Stomach (tissue), 9 donors: Measurements from ENCODE around the gene PIP4K2C. TPM values are rescaled to one million over a fixed set of nuclear protein-coding genes. Genes with fewer than 3 reads are reported as not detected.

Experiments
- DNase-seq, 2 donors: peaks; one replicate each; pipeline versions ENCODE4 v3.0.0 to v3.0.0-alpha.2; 2013 to 2019
- H3K27ac ChIP-seq, 5 donors: fragments of 200-600 bp in 4 of 5; sonication (generic) in 4 of 5; one replicate each; pipeline ENCODE4 v1.5.1; 2013 to 2019; ENCODE audit warnings: mild to moderate bottlenecking in 1 of 5, moderate library complexity in 1 of 5
- H3K27me3 ChIP-seq, 3 donors: fragments of 200-600 bp; sonication (generic); one replicate each; pipeline ENCODE4 v1.5.1; 2017 to 2019; ENCODE audit warnings: mixed run types in 1 of 3
- H3K36me3 ChIP-seq, 4 donors: fragments of 200-600 bp; sonication (generic); 1 replicate in 3 of 4; 2 replicates in 1 of 4; pipeline ENCODE4 v1.5.1; 2016 to 2019
- H3K4me1 ChIP-seq, 4 donors: fragments of 200-600 bp; sonication (generic); one replicate each; pipeline ENCODE4 v1.5.1; 2016 to 2019
- H3K4me3 ChIP-seq, 4 donors: fragments of 200-600 bp; sonication (generic) in 3 of 4; one replicate each; pipeline ENCODE4 v1.5.1; 2016 to 2019; ENCODE audit warnings: mild to moderate bottlenecking in 1 of 4
- H3K9me3 ChIP-seq, 4 donors: fragments of 200-600 bp; sonication (generic); one replicate each; pipeline ENCODE4 v1.5.1; 2016 to 2019
- CTCF ChIP-seq, 7 experiments: fragments of 450-650 bp in 4 of 7; fragments of 200-600 bp in 3 of 7; sonication (generic) in 3 of 7; IDR thresholded peaks; one replicate each; pipeline ENCODE4 v1.5.1; 2016 to 2019; ENCODE audit warnings: antibody characterized with exemption in 7 of 7, control low read depth in 2 of 7, mild to moderate bottlenecking in 1 of 7
- EP300 ChIP-seq: sonication (generic); formaldehyde crosslinking; IDR thresholded peaks from one replicate; pipeline ENCODE4 v1.6.1; 2017; ENCODE audit warnings: antibody characterized with exemption
- POLR2A ChIP-seq, 4 donors: fragments of 450-650 bp; IDR thresholded peaks; one replicate each; pipeline ENCODE4 v1.6.1; 2016; ENCODE audit warnings: antibody characterized with exemption in 4 of 4, control low read depth in 2 of 4, mild to moderate bottlenecking in 1 of 4, moderate library complexity in 1 of 4
- POLR2AphosphoS5 ChIP-seq, 3 donors: sonication (generic); formaldehyde crosslinking; IDR thresholded peaks; one replicate each; pipeline ENCODE4 v1.6.1; 2016; ENCODE audit warnings: antibody characterized with exemption in 3 of 3
- WGBS, 5 donors: extraction: QIAGEN DNeasy Blood & Tissue Kit in 3 of 5; methylation state at CpG; one replicate each; pipeline versions ENCODE4 v1.1.5 to v1.1.7; 2013 to 2018; 5-methylcytosine and 5-hydroxymethylcytosine counted together
- intact Hi-C: fragments of 100-400 bp; cut with DNase I; formaldehyde crosslinking; loops from one replicate; pipeline ENCODE4 v1.15.1; 2023; ENCODE audit warnings: low total_unique reads
- polyA plus RNA-seq, 3 donors: library from polyadenylated mRNA; stranded (reverse); fragments of 200-250 nt; gene quantifications; one replicate each; pipeline ENCODE4 v1.2.3, GENCODE V29; 2013
- total RNA-seq, 5 donors: library from RNA; depleted of rRNA; stranded (reverse); fragments of >200 nt; gene quantifications; one replicate each; pipeline versions ENCODE4 v1.1.0 to v1.2.3, GENCODE V29; 2014 to 2016
- donor health status: healthy with polysubstance abuse.
- donor health status: Bipolar disorder and iron deficiency.
- donor health status: healthy.

The PIP4K2C gene
- total and polyA plus RNA-seq, 8 donors, result 14.1 to 116 (median 35.5) TPM

DNA sequence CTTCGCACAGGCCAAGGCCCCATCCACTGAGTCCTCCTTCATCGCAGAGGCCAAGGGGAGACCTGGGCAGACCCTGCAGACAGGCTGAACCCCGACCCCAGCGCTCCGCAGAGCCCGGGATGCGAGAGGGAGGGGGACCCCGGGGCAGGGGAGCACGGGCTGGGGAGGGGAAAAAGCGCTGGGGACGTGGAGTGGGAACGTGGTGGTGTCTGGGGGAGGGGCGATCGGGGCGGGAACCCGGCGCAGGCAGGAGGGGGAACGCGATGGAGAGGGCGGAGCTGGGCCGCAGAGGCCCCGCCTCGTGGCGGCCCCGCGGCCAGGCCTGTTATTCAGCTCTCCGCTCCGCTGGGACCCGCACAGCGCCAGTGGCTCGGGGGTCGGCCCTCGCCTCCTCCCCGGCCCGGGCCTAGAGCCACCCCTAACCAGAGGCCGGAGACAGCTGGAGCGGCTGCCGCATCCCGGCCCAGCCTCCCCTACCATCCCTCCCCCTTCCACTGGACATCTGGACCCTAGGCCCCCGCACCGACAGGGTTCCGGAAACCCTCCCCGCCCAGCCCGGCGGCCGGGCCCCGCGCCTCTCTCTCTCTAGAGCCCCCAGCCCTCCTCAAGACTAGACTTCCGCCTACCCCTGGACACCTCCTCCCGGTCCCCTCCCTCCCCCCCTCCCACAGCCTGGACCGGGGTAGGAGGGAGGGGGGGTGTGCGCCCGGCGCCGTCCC is 20.3 kb downstream of the PIP4K2C start, which contains the start of gene ARHGEF25:
TSS of gene ARHGEF25 (plus strand) at position 328 of the 719 bp plus-strand sequence. CDS start 460 bp downstream, outside the sequence.
- peak within 1 kb of the TSS; percentile 54 to 71 (median 64) for H3K4me3 ChIP-seq
- peak; percentile 53 to 93 for DNase-seq
- peaks cover 0 to 65% (median 28%) of the 10 kb centered on the region in 3 donors for H3K27me3 ChIP-seq
- peak within 1 kb of the TSS; percentile 53 to 91 (median 82) for H3K27ac ChIP-seq
- no peak for TF ChIP-seq EP300
- TF ChIP-seq POLR2A (IDR thresholded peaks at IDR 0.05), result no peak
- TF ChIP-seq CTCF (IDR thresholded peaks at IDR 0.05), result no peak
- peak in 1 of 3 donors; percentile 32 for TF ChIP-seq POLR2AphosphoS5 (IDR thresholded peaks at IDR 0.05)
- intact Hi-C loops, result no loop called here
- no peaks in the 10 kb centered on the region for H3K9me3 ChIP-seq
- WGBS, 5 donors, result 1 to 4% (median 1%) methylated on average over 21 to 54 of the region's 55 CpGs
- peaks cover 3 to 62% (median 45%) of the 10 kb centered on the region in 4 donors for H3K36me3 ChIP-seq
- H3K4me1 ChIP-seq, result peaks cover 22 to 65% (median 40%) of the 10 kb centered on the region in 4 donors

GRCh38 chr12:57611827-57612710 is 21.1 kb downstream of the PIP4K2C start:
- no peak for TF ChIP-seq EP300
- TF ChIP-seq POLR2AphosphoS5 (IDR thresholded peaks at IDR 0.05), result no peak
- TF ChIP-seq POLR2A (IDR thresholded peaks at IDR 0.05), result no peak
- TF ChIP-seq CTCF (IDR thresholded peaks at IDR 0.05), result no peak
- intact Hi-C loops, result no loop called here
- H3K4me3 ChIP-seq, result peak overlapping the region; percentile 54 to 71 (median 64)
- H3K27ac ChIP-seq, result peak overlapping the region in 4 of 5 donors; percentile 81 to 91 (median 84)
- 17 to 26% (median 18%) methylated on average over 11 to 23 of the region's 23 CpGs for WGBS, 5 donors
- H3K27me3 ChIP-seq, result peaks cover 0 to 71% (median 28%) of the 10 kb centered on the region in 3 donors
- peaks cover 22 to 63% (median 40%) of the 10 kb centered on the region in 4 donors for H3K4me1 ChIP-seq
- H3K9me3 ChIP-seq, result no peaks in the 10 kb centered on the region
- peak in 1 of 2 donors; percentile 21 for DNase-seq
- H3K36me3 ChIP-seq, result peaks cover 5 to 57% (median 42%) of the 10 kb centered on the region in 4 donors

- Histone ChIP-seq H3K27me3 (peaks cover 0 to 79% (median 28%) of the 10 kb centered on the region in 3 donors), H3K36me3 (peaks cover 5 to 57% (median 34%) of the 10 kb centered on the region in 4 donors), H3K9me3 (no peaks in the 10 kb centered on the region), H3K4me1 (peaks cover 22 to 63% (median 40%) of the 10 kb centered on the region in 4 donors), H3K4me3 (peak overlapping the region in 1 of 4 donors; percentile 54), H3K27ac (peak overlapping the region in 1 of 5 donors; percentile 91)
- TF ChIP-seq EP300 (no peak), POLR2A (IDR thresholded peaks at IDR 0.05) (no peak), CTCF (IDR thresholded peaks at IDR 0.05) (no peak), POLR2AphosphoS5 (IDR thresholded peaks at IDR 0.05) (no peak)
- DNase-seq, result peak in 1 of 2 donors; percentile 1
- intact Hi-C loops, result no loop called here
- 74 to 85% (median 82%) methylated on average over 10 of the region's 10 CpGs for WGBS, 5 donors
These were observed 21.9 kb downstream of the PIP4K2C start for GRCh38 chr12:57612711-57613426.
